K562 (cell line): Measurements from ENCODE around the gene MINK1. TPM values are rescaled to one million over a fixed set of nuclear protein-coding genes. Genes with fewer than 3 reads are reported as not detected.
A peak's percentile ranks its signal among the peaks of the same experiment; 100 is the strongest.

ENCODE experiments used
- CREB3L1 ChIP-seq: fragments of 450-650 bp; IDR thresholded peaks from 2 replicates; pipeline ENCODE4 v1.6.1; 2014; ENCODE audit warnings: low read depth, mild to moderate bottlenecking, moderate library complexity, borderline replicate concordance
- CXXC5 ChIP-seq: fragments of 250-450 bp; sonication (Bioruptor Pico); IDR thresholded peaks from 2 replicates; pipeline ENCODE4 v1.8.0; 2022; ENCODE audit warnings: inconsistent platforms, mild to moderate bottlenecking, moderate library complexity
- GATA2 ChIP-seq: sonication (generic); formaldehyde crosslinking; IDR thresholded peaks from 2 replicates; pipeline ENCODE4 v1.4.0; 2020; ENCODE audit warnings: mild to moderate bottlenecking, missing genetic modification reagents
- HDAC3 ChIP-seq: fragments of 450-650 bp; IDR thresholded peaks from 2 replicates; pipeline ENCODE4 v1.6.1; 2018; ENCODE audit warnings: borderline replicate concordance, mild to moderate bottlenecking, moderate library complexity; ENCODE audit not compliant: partially characterized antibody
- NFATC3 ChIP-seq: fragments of 450-650 bp; IDR thresholded peaks from 2 replicates; pipeline ENCODE4 v1.6.1; 2017; ENCODE audit warnings: mild to moderate bottlenecking
- NFIC ChIP-seq: fragments of 450-650 bp; IDR thresholded peaks from 2 replicates; pipeline ENCODE4 v1.6.1; 2017; ENCODE audit warnings: mild to moderate bottlenecking, inconsistent platforms
- POLR2G ChIP-seq: fragments of 200-400 bp; formaldehyde crosslinking; IDR thresholded peaks from 2 replicates; pipeline ENCODE4 v1.6.1; 2017; ENCODE audit warnings: low read depth, mild to moderate bottlenecking, antibody characterized with exemption, low read length, moderate library complexity
- SMARCA4 ChIP-seq: fragments of 450-650 bp; IDR thresholded peaks from 2 replicates; pipeline ENCODE4 v1.6.1; 2016
- TEAD1 ChIP-seq, 2 experiments: fragments of 450-650 bp in 1 of 2; sonication (generic) in 1 of 2; formaldehyde crosslinking; IDR thresholded peaks; 2 replicates each; pipeline versions ENCODE4 v1.4.0 to v1.8.0; 2020 to 2022; ENCODE audit warnings: mild to moderate bottlenecking in 2 of 2, missing genetic modification reagents in 1 of 2
- THRA ChIP-seq: fragments of 450-650 bp; IDR thresholded peaks from 2 replicates; pipeline ENCODE4 v1.6.1; 2017; ENCODE audit warnings: mild to moderate bottlenecking, moderate library complexity
- WHSC1 ChIP-seq: IDR thresholded peaks from one replicate; pipeline ENCODE4 v1.6.1; 2012; ENCODE audit warnings: low read length, control low read depth, inconsistent platforms
- YY1 ChIP-seq, 3 experiments: IDR thresholded peaks; 2 replicates each; pipeline ENCODE4 v1.6.1; 2011; ENCODE audit warnings: low read length in 2 of 3, mild to moderate bottlenecking in 2 of 3, moderate library complexity in 2 of 3, borderline replicate concordance in 1 of 3, control low read depth in 1 of 3, low read depth in 1 of 3; ENCODE audit not compliant: insufficient read depth in 3 of 3, insufficient replicate concordance in 2 of 3, control insufficient read depth in 1 of 3, insufficient read length in 1 of 3; ENCODE audit errors: extremely low read depth in 1 of 3
- ZBED1 ChIP-seq: IDR thresholded peaks from 2 replicates; pipeline ENCODE4 v1.6.1; 2014
- ZNF174 ChIP-seq: fragments of 250-450 bp; sonication (Bioruptor Pico); IDR thresholded peaks from 2 replicates; pipeline ENCODE4 v1.4.0; 2020; ENCODE audit warnings: mild to moderate bottlenecking
- ZNF318 ChIP-seq, 2 experiments: fragments of 450-650 bp; IDR thresholded peaks; 2 replicates each; pipeline ENCODE4 v1.6.1; 2016; ENCODE audit warnings: mild to moderate bottlenecking in 2 of 2, borderline replicate concordance in 1 of 2, low read depth in 1 of 2, moderate library complexity in 1 of 2
- ZNF561 ChIP-seq: fragments of 450-650 bp; formaldehyde crosslinking; conservative IDR thresholded peaks from 2 replicates; pipeline ENCODE4 v1.4.0; 2020; ENCODE audit warnings: mild to moderate bottlenecking, moderate library complexity
- polyA plus RNA-seq, 8 experiments: library from polyadenylated mRNA; depleted of rRNA in 4 of 8; stranded (reverse) in 5 of 8; unstranded in 3 of 8; fragments of >200 nt; fragmentation: Nextera tagmentation in 2 of 8; fragmentation: Illumina TruSeq in 1 of 8; extraction: Ambion mirVana in 2 of 8; extraction: Trizol in 1 of 8; gene quantifications; 2 replicates each; pipeline versions ENCODE4 v1.2.1 to v1.2.3, GENCODE V29; 2011 to 2014; ENCODE audit warnings: inconsistent platforms in 1 of 8, missing spikeins in 1 of 8
- total RNA-seq, 7 experiments: library from RNA; depleted of rRNA in 6 of 7; stranded (reverse); fragments of >200 nt in 6 of 7; fragmentation: Illumina TruSeq in 2 of 7; extraction: Trizol in 2 of 7; gene quantifications; 2 replicates each; pipeline versions ENCODE4 v1.2.1 to v1.2.3, GENCODE V29; 2011 to 2021; ENCODE audit warnings: low replicate concordance in 1 of 7

Gene MINK1
- total and polyA plus RNA-seq, 9 of the 15 experiments (the other 6 are each of a cell fraction or from before 2014, with no cell fraction given), result 0.11 to 54.2 (median 14.9) TPM

- TF ChIP-seq NFATC3 (no peak), ZNF561 (CRISPR knock-in tag) (no peak), THRA (no peak), CXXC5 (CRISPR knock-in tag) (peak; percentile 75), NFIC (no peak; the same call in 1 of the 2 replicates), CREB3L1 (peak; percentile 98), ZBED1 (0 out of 2 replicates have a peak, but pooled peaks have one; percentile 14), TEAD1 (CRISPR knock-in tag; IDR thresholded peaks at IDR 0.05) (peak in 1 of 2 experiments; percentile 51; a peak in 1 of 4 replicates), ZNF174 (no peak), WHSC1 (no peak), YY1 (IDR thresholded peaks at IDR 0.05; ENCODE audit: borderline replicate concordance in 1 of 3, control insufficient read depth in 1 of 3, extremely low read depth in 1 of 3, insufficient read depth in 3 of 3, insufficient read length in 1 of 3, insufficient replicate concordance in 2 of 3, low read depth in 1 of 3, low read length in 2 of 3) (peak; percentile 27 to 87 (median 81)), HDAC3 (peak; percentile 80), POLR2G (peak; percentile 97), GATA2 (CRISPR knock-in tag) (no peak), SMARCA4 (no peak), ZNF318 (IDR thresholded peaks at IDR 0.05; ENCODE audit: borderline replicate concordance in 1 of 2, low read depth in 1 of 2) (no peak)
Observed at GRCh38 chr17:4939796-4940554, 106.8 kb downstream of the MINK1 start, which contains the start of the genes RNF167 and SLC25A11 (continued).
